GM12874 (cell line): ENCODE measurements around the gene SLC52A1.
A peak's percentile ranks its signal among the peaks of the same experiment; 100 is the strongest.

ENCODE experiments used
- TF ChIP-seq, protein P1 (sequence below): IDR thresholded peaks from 2 replicates; pipeline ENCODE4 v1.5.1; 2011; ENCODE audit warnings: low read depth, mild to moderate bottlenecking, control low read depth, low read length, moderate library complexity; ENCODE audit not compliant: insufficient read depth

SLC52A1 gene

DNA sequence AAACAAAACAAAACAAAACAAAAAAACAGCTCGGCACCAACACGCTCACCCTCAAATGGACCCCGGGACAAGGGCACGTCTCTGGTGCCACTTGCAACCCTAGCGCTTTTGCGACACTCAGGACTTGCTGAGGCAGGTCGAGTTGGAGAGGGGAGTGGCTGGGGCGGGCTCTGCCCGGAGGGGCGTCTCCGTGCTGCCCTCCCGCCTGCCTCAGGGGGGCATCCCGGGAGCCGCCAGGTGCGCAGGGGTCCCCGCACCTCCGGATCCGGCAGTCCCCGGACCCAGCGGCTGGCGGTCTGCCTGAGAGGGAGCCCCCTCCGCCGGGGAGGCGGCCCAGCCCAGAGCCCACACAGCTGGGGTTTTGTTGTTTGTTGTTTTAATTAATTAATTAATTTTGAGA, at the start of gene SLC52A1:
SLC52A1 (minus strand) TSS at position 112 of the 400 bp plus-strand sequence. CDS start 820 bp downstream, outside the sequence.
- TF ChIP-seq, protein P1, sequence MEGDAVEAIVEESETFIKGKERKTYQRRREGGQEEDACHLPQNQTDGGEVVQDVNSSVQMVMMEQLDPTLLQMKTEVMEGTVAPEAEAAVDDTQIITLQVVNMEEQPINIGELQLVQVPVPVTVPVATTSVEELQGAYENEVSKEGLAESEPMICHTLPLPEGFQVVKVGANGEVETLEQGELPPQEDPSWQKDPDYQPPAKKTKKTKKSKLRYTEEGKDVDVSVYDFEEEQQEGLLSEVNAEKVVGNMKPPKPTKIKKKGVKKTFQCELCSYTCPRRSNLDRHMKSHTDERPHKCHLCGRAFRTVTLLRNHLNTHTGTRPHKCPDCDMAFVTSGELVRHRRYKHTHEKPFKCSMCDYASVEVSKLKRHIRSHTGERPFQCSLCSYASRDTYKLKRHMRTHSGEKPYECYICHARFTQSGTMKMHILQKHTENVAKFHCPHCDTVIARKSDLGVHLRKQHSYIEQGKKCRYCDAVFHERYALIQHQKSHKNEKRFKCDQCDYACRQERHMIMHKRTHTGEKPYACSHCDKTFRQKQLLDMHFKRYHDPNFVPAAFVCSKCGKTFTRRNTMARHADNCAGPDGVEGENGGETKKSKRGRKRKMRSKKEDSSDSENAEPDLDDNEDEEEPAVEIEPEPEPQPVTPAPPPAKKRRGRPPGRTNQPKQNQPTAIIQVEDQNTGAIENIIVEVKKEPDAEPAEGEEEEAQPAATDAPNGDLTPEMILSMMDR, result no peak

DNA sequence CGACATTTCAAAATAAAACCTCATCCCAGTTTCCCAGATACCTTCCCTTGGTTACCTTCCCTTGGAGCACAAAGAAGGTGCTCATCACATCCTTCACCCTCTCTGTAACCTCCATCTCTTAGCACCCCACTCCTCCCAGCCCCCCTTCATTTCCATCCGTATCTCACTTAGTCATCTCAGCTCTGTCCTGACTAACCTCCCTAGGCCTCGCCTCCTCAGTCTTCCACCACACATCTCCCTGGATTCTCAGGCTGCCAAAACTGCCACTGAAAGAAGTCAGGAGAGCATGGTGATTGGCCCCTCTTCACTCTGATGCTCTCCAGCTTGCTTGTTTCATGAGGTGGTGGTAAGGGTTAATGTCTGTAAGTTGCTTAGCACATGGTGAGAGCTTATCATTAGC, 45.4 kb upstream of the SLC52A1 start:
- TF ChIP-seq, protein P1, result no peak

DNA sequence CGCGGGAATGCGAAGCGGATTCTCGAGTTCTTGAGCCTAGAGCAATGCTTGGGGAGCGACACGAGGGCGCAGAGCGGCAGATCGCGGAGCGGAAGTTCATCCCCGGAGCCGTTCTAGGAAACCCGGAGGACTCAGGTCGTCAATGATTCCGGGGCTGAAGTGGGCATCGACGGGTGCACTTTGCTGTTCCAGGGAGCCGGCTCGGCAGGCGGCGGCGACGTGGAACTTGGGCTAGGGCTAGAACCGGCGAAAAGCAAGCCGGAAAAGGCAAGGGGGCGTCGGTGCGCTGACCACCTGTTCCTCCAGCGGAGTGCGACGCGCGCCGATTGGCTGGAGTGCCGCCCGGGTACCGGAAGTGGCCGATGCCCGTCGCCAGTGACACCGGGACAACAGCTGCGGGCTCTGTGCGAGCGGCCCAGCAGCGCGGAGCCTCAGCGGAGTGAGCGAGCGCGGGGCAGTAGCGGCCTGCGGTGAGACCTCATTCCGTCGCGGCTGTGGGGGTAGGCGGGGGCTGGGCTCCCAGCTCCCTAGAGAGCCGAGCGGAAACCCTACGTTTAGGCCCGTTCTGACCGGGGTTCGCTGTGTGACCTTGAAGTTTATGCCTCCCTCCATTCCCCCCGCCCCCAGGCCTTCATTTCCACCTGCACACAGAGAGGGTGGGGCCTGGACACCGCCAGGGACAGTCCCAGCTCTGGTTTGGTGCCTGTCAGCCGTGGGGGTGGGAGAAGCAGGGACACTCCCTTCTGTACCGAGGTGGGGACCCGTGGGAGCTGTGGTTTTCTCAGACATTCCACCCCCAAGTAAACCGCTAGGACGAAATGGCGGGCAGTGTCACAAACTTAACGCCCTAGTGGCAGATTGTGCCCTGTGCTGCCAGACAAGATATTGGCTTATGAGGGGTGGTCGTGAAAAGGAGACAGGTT, 43.1 kb upstream of the SLC52A1 start, which contains the start of gene ZFP3:
ZFP3 (plus strand) TSS at position 362 of the 923 bp plus-strand sequence. CDS start 13,038 bp downstream, outside the sequence.
- TF ChIP-seq, protein P1, result peak; percentile 21; the same call in 1 of the 2 replicates

DNA sequence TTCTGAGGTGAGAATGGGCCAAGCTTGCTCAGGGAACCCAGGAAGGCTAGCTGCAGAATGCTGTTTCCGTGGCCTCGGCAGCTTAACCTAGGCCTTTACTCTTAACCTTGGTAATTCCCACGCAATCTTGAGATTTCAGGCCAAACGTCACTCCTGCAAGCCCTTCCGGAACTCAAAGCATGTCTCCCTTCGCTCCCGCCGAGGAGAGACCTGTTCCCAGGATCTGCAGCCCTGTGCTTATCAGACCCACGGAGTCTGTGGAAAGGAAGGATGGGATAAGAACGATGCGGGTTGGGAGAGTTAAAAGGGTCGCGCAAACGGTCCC, 42.5 kb upstream of the SLC52A1 start:
- TF ChIP-seq, protein P1, result no peak

DNA sequence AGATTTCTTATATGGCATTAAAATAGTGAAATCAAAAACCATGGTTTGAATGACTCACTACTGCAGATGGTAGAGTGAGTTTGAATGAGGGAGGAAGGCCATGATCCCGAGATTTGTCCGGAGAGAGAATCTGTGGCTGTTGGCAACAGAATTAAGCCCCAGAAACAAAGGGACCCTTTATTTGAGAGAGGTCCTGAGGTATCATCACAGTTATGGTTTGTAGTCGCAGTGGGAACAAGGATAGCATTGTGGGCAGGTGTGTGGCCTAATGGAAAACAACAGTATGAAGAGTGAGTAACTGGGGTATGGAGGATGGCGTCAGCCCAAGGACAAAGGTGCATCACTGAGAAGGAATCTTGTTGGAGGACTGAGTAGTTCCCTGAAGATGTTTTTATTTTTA, 34.5 kb upstream of the SLC52A1 start:
- TF ChIP-seq, protein P1, result no peak

DNA sequence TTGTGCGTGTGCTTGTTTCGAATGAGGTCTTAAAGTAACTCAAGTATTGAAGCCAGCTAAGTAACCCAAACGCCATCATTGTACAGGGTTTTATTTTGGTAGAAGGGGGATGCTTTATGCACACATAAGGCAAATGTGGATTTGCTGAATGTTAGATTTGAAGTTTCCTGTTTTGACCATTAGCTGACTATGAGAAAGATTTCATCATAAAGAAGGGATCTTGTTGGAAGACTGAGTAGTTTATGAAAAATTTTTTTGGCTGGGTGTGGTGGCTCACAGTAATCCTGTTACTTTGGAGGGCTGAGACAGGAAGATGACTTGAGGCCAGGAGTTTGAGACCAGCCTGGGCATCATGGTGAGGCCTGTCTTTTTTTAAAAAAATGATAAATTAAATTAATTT, 33.0 kb upstream of the SLC52A1 start:
- TF ChIP-seq, protein P1, result no peak

DNA sequence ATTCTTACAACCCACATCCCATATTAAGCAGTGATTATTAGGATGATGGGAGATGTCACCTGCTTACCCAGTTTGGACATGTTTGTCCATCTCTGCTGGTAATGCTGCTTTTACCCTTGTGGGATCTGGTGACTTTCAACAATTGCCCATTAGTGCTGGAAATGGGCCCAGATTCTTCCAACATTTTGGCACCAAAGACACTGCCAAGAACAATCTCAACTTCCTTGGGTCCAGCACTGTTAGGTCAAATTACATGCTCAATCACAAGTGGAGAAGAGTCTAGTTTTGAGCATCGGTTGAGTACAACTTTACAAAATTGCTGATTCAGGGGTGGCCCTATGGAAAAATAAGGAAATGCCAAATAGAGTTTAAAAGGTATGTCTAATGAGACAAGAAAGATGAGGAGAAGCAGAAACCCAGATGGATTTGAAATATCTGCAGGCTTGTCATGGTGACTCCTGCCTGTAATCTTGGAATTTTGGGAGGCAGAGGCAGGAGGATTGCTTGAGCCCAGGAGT, 30.1 kb upstream of the SLC52A1 start:
- TF ChIP-seq, protein P1, result no peak
